GM21528 (cell line): Measurements from ENCODE around the gene SOX13.

Source experiments
- ATAC-seq: cut with Tn5 transposase; IDR thresholded peaks from one replicate; pipeline ENCODE4 v1.9.1; 2021; ENCODE audit warnings: mild to moderate bottlenecking, moderate library complexity; ENCODE audit not compliant: unreplicated experiment, low FRiP score

Gene SOX13

GRCh38 chr1:204149635-204150565 lies 77.0 kb downstream of the SOX13 start:
- no peak for ATAC-seq

- no peak for ATAC-seq
Observed at GRCh38 chr1:204150702-204151551, 78.0 kb downstream of the SOX13 start.

- ATAC-seq = no peak
Observed at GRCh38 chr1:204151552-204152309, 78.8 kb downstream of the SOX13 start, which contains the start of gene ETNK2. ETNK2 (minus strand) TSS chr1:204152044; CDS start chr1:204151852, 192 bp downstream.

DNA sequence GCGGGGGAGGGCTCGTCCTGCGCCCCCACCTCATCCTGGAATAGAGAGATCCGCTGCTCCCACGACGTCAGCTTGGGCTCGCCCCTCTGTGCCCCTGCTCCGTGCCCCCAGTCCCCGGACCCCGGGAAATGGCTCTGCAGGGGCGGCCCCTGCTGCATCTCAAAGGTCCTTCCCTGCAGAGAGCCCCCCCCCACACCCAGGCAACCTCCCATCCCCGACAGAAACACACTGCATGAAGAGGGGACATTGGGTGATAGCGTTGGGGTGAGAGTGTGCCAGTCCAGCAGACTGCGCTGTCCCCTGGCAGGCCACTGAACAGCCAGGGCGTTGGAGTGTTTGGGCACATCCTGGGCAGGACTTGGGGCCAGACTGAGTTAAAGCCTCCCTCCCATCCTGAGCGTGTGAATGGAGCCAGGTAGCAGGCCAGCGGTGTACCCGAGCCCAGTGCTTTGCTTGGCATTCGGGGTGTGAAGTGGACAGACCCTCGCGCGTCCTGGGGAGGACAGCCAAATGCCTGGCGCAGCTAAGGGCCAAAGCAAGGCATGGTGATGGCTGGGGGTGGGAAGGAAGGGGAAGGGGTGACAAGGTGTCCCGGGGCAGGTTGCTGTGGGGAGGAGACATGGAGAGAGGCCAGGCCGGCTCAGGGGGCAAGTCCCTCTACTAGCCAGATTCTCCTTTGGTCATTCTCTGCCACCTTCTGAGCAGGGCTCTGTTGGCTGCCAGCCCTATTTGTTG lies 79.6 kb downstream of the SOX13 start:
- ATAC-seq = no peak

GRCh38 chr1:204153667-204154066 lies 80.8 kb downstream of the SOX13 start:
- no peak for ATAC-seq

- ATAC-seq = no peak
Observed at GRCh38 chr1:204154568-204155255, 81.8 kb downstream of the SOX13 start.

GRCh38 chr1:204155881-204156280 lies 83.0 kb downstream of the SOX13 start:
- ATAC-seq = no peak

GRCh38 chr1:204157962-204158361 lies 85.0 kb downstream of the SOX13 start:
- ATAC-seq = no peak

DNA sequence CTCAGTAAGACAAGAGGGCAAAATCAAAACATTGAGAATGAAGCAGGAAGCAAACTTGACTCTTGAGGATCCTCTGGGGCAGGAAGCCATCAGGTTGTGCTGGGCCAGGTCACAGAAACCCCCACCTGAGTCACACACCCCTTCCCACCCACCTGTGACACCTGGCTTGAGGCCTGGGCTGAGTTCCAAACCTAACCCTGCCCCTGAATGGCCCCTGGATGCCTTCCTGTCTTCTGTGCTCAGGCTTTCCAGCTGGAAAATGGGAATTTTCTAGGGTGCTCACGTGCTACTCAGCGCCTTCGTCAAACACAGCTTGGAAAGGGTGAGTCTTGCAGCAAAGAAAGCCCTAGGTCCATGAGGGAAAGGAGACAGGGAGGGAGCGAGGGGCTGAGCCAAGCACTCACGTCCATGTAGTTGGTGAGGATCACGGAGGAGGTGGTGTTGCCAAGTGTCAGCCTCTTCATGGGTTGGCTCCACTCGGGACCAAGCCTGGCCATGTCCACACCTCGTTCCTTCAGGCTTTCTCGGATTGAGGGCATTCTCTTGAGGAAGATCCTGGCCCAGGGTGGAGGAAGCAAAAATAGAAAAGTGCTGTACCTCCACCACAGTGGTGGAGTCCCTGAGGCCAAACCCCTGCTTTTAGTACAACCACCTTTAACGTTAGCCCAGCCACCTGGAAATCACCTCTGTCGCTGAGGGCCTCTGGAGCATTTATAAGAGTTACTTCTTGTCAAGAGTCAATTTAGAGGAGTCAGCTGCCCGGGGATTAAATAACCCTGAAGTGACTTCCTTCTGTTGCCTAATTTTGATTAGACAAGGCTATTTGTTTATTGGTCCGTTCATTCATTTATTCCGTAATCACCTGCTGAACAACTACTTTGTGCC lies 88.9 kb downstream of the SOX13 start:
- no peak for ATAC-seq

DNA sequence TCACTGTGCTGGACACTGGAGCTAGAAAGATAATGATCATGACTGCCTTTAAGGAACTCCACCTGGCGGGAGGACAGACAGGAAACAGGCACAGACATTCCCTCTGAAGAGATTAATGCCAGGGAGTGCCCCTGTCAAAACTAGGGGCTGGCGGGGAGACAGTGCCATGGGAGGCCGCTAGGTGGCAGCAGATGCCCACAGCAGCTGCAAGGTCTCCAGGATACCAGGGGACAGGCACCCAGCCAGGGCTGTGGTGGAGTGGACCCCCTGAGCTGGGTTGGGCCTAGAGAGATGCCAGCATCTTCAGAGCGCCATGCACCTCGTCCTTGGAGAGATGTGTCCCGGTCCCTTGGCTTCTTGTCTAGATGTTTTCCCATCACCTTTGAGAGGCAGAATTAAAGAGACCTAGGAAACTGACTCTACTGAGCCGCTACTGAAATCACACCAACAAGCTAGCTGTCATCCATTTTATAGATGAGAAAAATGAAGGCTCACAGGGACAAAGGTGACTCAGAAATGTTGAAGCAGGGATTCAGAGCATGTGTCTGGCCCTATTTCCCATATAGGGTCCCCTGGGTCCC lies 89.7 kb downstream of the SOX13 start:
- peak; percentile 72 for ATAC-seq

DNA sequence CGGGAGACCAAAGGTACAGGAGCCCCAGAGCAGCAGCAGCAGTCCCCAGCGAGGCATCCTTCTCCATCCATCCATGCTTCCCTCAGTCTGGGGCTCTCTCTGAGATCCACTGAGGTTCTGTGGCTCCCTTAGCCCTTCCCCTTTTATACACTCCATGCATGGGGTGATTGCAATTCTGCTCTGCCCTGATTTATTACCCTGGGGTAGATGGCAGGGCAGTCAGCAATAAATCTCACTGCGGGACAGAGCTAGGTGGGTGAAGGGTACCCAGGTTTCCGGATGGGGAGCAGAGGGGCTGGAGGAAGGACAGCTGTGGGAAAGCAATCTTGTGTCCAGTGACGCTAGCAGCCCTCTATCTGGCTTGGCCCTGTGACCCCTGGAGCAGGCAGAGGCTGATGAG lies 93.3 kb downstream of the SOX13 start, which contains the start of gene REN:
Gene REN, minus strand, starts transcription at position 119 of the 400 bp plus-strand sequence. Its CDS starts 44 bp downstream, at position 75.
- no peak for ATAC-seq

DNA sequence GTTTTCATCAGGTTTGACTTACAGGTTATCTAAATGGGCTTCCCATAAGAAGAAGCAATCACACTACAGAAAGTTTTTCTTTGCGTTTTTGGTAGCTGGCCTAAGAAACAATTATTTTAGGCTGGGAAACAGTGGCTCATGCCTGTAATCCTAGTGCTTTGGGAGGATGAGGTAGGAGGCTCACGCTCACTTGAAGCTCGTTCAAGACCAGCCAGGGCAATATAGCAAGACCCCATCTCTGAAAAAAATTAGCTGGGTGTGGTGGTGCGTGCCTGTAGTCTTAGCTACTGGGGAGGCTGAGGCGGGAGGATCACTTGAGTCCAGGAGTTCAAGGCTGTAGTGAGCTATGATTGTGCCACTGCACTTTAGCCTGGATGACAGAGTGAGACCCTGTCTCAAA lies 94.8 kb downstream of the SOX13 start:
- no peak for ATAC-seq

DNA sequence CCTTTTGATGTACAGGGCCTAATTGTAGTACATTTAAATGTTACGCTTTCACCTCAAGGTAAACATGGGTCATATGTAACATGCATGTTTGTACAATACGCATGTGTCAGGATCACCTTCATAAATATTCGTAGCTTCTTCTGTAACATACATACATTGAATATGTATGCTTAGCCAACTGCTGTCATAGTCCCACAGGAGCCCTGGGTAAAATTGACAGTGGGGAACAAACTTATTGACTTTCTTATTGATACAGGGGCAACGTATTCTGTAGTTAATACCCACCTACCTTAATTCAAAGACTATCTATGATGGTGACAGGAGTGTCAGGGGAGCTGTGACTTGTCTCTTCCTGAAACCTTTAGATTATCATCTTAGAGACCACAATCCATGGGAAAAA lies 96.9 kb downstream of the SOX13 start:
- no peak for ATAC-seq

GRCh38 chr1:204170494-204171155 lies 97.7 kb downstream of the SOX13 start:
- no peak for ATAC-seq

- no peak for ATAC-seq
Observed at GRCh38 chr1:204171751-204172178, 98.8 kb downstream of the SOX13 start.

GRCh38 chr1:204172404-204173029 lies 99.6 kb downstream of the SOX13 start:
- ATAC-seq = no peak

- ATAC-seq = no peak
Observed at GRCh38 chr1:204174958-204175357, 102.0 kb downstream of the SOX13 start.
